Epidermal melanocyte (primary cell): ENCODE data around the gene UQCRH.
"Not testable (repeated sequence)": the region's sequence is repeated elsewhere in the genome, so short reads cannot be mapped to it uniquely, and the experiment has no call there.

Source experiments
- DNase-seq: peaks from one replicate; pipeline ENCODE4 v3.0.0; 2011; ENCODE audit warnings: low spot score; ENCODE audit not compliant: insufficient read length

UQCRH gene

DNA sequence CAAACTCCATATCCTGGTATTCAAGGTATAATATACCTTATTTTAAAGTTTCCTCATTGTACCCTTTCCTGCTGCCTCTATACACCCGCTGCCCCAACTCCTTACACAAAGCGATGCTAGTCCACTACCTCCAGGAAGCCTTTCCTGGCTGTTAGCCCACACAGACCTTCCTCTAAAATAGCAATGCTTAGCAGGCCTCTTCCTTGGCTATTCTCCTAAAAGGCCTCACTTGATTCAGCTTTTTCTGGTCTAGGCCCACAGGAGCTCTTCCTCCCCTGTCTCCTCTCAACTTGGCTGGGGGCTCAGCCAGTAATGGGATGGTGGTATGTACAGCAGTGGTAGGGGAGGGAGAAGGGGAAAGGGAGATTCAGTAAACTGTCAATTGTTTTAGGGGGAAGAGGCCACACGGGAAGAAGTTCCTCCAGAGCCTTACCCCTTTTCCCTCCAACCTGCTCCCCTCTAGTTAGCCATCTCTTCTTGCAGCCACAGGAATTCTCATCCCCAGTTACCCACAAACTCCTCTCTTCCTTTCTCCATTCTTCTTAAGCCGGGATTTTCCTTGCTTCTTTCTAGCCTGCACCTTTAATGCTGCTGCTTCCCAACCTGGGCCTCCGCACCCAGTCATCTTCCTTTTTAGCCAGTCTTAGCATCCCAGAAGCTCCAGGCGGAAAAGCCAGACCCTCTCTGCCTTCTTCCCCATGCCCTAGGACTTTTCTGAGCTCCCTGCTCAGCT, 2.7 kb upstream of the UQCRH start:
- DNase-seq = no peak

GRCh38 chr1:46301406-46301807, 2.1 kb upstream of the UQCRH start:
- no peak for DNase-seq

- DNase-seq = no peak
Measured at GRCh38 chr1:46301808-46302640, 1.5 kb upstream of the UQCRH start.

- no peak for DNase-seq
Measured at GRCh38 chr1:46302641-46303037, 859 bp upstream of the UQCRH start.

DNA sequence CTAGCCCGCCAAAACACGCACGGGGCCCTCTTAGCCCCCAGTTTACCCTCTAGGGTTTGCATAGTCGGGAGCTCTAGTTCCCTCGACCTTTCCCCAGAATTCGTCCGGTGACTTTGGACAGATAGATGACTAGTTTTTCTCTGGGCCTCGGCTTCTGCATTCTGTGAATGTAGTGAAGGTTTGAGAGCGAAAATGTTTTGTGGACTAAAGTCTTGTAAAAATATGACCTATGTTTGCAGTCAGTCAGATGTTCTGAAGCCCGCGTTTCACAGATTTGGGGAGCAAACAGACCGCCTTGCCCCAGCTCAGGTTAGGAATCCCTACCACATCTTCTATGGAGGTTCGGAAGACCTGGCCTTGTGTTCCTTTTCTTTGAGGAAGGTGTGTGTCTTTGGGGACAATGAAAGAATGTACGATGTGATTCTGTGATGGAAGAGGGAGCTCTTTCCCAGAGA, 401 bp downstream of the UQCRH start:
- no peak for DNase-seq

- DNase-seq = no peak
Measured at GRCh38 chr1:46306159-46306530, 2.6 kb downstream of the UQCRH start.

- no peak for DNase-seq
Measured at GRCh38 chr1:46309401-46310159, 6.1 kb downstream of the UQCRH start.

DNA sequence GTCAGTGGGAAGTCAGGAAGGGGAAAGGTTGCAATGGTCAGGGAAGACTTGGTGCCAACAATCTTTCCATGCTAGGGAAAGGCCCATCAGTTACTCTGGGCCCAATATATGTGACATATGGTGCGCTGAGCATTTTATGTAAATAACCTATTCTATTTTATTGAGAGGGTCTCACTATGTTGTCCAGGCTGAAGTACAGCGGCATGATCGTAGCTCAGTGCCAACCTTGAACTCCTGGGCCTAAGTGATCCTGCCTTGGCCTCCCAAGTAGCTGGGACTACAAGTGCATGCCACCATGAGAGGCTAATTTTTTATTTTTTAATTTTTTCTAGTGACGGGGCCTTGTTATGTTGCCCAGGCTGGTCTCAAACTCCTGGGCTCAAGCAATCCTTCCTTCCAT, 6.8 kb downstream of the UQCRH start:
- no peak for DNase-seq

GRCh38 chr1:46315669-46316403, 12.3 kb downstream of the UQCRH start:
- no peak for DNase-seq

- DNase-seq = no peak
Measured at GRCh38 chr1:46317323-46317722, 13.8 kb downstream of the UQCRH start.

DNA sequence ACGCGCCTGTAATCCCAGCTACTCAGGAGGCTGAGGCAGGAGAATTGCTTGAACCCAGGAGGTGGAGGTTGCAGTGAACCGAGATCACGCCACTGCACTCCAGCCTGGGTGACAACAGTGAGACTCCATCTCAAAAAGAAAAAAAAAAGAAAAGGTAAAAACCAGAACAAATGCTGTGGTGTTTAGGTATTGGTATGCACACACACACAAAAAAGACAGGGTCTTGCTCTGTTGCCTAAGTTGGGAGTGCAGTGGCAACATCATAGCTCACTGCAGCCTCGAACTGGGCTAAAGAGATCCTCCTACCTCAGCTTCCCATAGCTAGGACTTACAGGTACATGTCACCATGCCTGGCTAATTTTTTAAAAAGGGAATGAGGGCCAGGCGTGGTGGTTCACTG, 15.8 kb downstream of the UQCRH start:
- DNase-seq = not testable (repeated sequence)

- not testable (repeated sequence) for DNase-seq
Measured at GRCh38 chr1:46319960-46320914, 16.7 kb downstream of the UQCRH start.

GRCh38 chr1:46322191-46322590, 18.7 kb downstream of the UQCRH start:
- DNase-seq = not testable (repeated sequence)

DNA sequence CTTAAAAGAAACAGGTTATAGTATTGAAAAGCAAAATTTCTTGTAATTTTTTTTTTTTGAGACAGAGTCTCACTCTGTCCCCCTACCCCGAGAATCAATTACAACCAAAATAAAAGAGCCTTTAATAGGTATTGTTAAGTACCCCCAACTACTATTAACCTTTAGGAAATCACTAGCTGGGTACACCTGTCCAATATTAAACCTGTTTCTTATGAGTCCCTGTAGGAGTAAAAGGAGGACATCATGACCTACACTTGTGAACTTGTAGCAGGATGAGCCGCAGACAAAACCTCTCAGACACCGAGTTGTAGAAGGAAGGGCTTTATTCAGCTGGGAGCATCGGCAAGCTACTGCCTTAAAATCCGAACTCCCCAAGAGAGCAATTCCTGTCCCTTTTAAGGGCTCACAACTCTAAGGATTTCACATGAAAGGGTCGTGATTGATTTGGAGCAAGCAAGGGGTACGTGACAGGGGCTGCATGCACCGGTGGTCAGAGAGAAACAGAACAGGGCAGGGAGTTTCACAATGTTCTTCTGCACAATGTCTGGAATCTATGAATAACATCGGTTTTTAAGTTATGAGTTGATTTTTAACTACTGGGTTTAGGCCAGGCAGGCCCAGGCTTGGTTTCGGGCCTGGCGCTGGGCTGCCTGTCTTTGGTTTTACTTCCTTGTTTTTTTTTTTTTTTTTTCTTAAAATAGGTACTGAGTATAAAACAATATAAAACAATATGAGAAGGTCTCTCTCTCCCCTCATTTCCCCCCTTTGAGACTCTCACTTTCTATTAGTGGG, 22.0 kb downstream of the UQCRH start:
- DNase-seq = not testable (repeated sequence)

- not testable (repeated sequence) for DNase-seq
Measured at GRCh38 chr1:46328182-46328581, 24.7 kb downstream of the UQCRH start.

DNA sequence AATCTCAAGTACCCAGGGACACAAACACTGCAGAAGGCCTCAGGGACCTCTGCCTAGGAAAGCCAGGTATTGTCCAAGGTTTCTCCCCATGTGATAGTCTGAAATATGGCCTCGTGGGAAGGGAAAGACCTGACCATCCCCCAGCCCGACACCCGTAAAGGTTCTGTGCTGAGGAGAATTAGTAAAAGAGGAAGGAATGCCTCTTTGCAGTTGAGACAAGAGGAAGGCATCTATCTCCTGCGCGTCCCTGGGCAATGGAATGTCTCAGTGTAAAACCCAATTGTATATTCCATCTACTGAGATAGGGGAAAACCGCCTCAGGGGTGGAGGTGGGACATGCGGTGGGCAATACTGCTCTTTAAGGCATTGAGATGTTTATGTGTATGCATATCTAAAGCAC, 26.3 kb downstream of the UQCRH start:
- DNase-seq = not testable (repeated sequence)

GRCh38 chr1:46330381-46330780, 26.9 kb downstream of the UQCRH start:
- not testable (repeated sequence) for DNase-seq

GRCh38 chr1:46331786-46332540, 28.5 kb downstream of the UQCRH start:
- not testable (repeated sequence) for DNase-seq
